ENCODE measurements around the gene RPS3.

RPS3 gene

DNA sequence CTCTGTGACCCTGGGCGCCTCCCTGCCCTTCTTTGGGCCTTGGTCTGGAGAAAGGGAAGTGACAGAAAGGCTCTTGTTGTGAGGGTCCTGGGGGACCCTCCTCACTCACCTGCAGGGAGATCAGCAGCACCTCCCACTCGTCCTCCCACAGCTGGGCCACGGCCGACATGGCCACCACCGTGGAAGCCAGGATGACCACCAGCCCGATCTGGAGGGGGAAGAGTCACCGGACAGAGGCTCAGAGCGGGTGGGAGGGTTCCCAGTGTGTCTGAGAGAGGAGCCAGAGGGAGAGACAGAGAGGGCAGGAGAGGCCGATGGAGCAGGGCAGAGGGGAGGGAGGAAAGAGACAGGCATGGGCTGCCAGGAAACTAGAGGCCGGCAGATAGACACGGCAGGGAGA lies 50.5 kb downstream of the RPS3 start:
- no peaks in the 10 kb centered on the region for H3K9me3 ChIP-seq (ENCODE audit: control insufficient read depth, insufficient read depth, low read depth, low read length)
- H3K4me1 ChIP-seq (ENCODE audit: control insufficient read depth, insufficient read depth, low read length) = no peaks in the 10 kb centered on the region
- ChIA-PET CTCF (interaction anchor here (0.6 to 1.4 kb wide), 2 partner anchors 81 to 170 kb away, joined by 4 to 6 read pairs; no protein-coding TSS in a partner anchor), POLR2A (no interaction called here)
- H3K4me3 ChIP-seq (ENCODE audit: low read depth, low read length) = no peak overlapping the region
- no peaks in the 10 kb centered on the region for H3K36me3 ChIP-seq (ENCODE audit: control insufficient read depth in 2 of 2, insufficient read depth in 1 of 2, low read length in 2 of 2)
- H3K27ac ChIP-seq (ENCODE audit: extremely low read depth, low read depth, low read length) = no peak overlapping the region
- TF ChIP-seq ZNF214 (tag by site-specific recombination; IDR thresholded peaks at IDR 0.05; ENCODE audit: borderline replicate concordance) (no peak), RBAK (tag by site-specific recombination; IDR thresholded peaks at IDR 0.05) (no peak), ZNF311 (tag by site-specific recombination; IDR thresholded peaks at IDR 0.05; ENCODE audit: borderline replicate concordance) (no peak), ZNF473 (tag by site-specific recombination; IDR thresholded peaks at IDR 0.05) (no peak), ZFP37 (tag by site-specific recombination; IDR thresholded peaks at IDR 0.05) (no peak), ZNF292 (tag by site-specific recombination; IDR thresholded peaks at IDR 0.05; ENCODE audit: borderline replicate concordance, low read depth) (no peak), ZNF223 (tag by site-specific recombination; IDR thresholded peaks at IDR 0.05) (no peak), ZNF548 (tag by site-specific recombination; IDR thresholded peaks at IDR 0.05) (no peak), ZNF623 (tag by site-specific recombination; IDR thresholded peaks at IDR 0.05) (no peak), SALL2 (tag by site-specific recombination; IDR thresholded peaks at IDR 0.05; ENCODE audit: borderline replicate concordance) (no peak)
- TF ChIP-seq, protein P1, sequence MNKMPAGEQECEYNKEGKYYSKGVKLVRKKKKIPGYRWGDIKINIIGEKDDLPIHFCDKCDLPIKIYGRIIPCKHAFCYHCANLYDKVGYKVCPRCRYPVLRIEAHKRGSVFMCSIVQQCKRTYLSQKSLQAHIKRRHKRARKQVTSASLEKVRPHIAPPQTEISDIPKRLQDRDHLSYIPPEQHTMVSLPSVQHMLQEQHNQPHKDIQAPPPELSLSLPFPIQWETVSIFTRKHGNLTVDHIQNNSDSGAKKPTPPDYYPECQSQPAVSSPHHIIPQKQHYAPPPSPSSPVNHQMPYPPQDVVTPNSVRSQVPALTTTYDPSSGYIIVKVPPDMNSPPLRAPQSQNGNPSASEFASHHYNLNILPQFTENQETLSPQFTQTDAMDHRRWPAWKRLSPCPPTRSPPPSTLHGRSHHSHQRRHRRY (tag by site-specific recombination; IDR thresholded peaks at IDR 0.05) = no peak

DNA sequence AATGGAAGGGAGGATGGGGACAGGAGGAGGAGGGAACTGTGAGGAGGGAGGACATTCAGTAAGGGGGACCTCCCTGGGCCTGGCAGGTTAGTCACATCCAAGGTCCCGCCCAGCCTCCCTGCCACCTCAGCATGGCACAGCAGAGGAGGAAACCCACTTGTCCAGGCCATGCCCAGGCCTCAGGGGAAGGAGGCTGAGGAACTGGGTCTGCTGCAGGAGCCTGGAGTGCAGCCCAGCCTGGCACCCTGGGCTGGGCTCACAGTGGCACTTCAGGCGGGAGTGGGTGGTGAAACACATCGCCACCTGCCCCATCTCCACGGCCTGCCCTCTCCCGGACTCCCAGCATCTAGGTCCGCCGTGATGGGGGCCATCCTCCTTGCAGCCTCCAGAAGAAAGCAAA lies 50.9 kb downstream of the RPS3 start:
- no peaks in the 10 kb centered on the region for H3K36me3 ChIP-seq (ENCODE audit: control insufficient read depth in 2 of 2, insufficient read depth in 1 of 2, low read length in 2 of 2)
- TF ChIP-seq RBAK (tag by site-specific recombination; IDR thresholded peaks at IDR 0.05) = no peak
- TF ChIP-seq ZNF404 (tag by site-specific recombination; IDR thresholded peaks at IDR 0.05) = no peak
- TF ChIP-seq ZNF423 (tag by site-specific recombination; IDR thresholded peaks at IDR 0.05) = no peak
- TF ChIP-seq ZNF558 (tag by site-specific recombination; IDR thresholded peaks at IDR 0.05) = no peak
- CTCF ChIA-PET = interaction anchor here (0.6 to 2.6 kb wide), 5 partner anchors 11 to 91 kb away, joined by 3 to 19 read pairs (median 5); no protein-coding TSS in a partner anchor

DNA sequence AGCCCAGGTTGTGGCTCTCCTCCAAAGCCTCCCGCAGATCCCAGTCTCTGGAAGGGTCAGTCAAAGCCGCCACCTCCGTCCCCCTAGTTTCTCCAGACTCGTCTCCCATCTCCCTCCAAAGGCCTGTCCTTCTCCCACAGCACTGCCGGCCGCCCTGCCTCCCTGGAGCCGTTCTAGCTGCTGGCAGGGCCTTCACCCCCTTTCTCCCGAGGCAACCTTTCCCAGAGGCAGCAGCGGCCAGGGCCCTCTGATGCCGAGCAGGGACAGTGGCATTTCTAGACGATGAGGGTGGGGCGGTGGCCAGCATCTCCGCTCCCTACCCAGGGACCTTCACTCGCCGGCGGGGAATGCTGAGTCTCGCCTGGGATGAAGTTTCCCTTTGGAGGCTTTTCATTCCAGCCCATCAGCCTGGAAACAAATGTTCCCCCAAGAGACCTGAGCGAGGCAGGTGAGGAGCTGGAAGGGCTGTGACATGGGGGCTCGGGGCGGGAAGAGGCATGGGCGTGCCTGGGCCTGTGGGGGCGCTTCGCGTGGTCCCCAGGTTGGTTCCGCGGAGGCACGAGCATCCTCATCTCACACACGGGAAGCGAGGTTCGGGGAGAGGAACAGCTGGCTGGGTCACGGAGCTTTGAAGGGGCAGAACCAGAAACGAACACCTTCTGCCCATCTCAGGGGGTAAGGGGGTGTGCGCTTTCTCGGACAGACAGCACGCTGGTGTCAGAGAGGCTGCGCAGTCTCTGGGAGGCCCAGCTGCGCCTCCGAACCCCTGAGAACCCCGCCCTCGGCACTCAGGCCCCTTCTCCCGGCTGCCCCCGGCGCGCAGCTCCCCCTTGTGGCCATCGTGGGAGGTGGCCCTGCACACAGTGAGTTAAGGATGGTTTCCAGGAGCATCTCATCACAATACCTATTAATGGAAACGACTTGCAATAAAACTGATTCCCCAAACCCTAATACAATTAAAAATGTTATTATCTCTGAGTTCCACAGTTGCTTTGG lies 51.8 kb downstream of the RPS3 start:
- H3K9me3 ChIP-seq (ENCODE audit: control insufficient read depth, insufficient read depth, low read depth, low read length) = no peaks in the 10 kb centered on the region
- ChIA-PET CTCF (interaction anchor here (0.6 to 2.6 kb wide), 24 partner anchors 8 to 1061 kb away, joined by 3 to 19 read pairs (median 4); no protein-coding TSS in a partner anchor), POLR2A (no interaction called here)
- H3K4me1 ChIP-seq (ENCODE audit: control insufficient read depth, insufficient read depth, low read length) = no peaks in the 10 kb centered on the region
- H3K36me3 ChIP-seq (ENCODE audit: control insufficient read depth in 2 of 2, insufficient read depth in 1 of 2, low read length in 2 of 2) = no peaks in the 10 kb centered on the region
- no peak overlapping the region for H3K4me3 ChIP-seq (ENCODE audit: low read depth, low read length)
- no peak overlapping the region for H3K27ac ChIP-seq (ENCODE audit: extremely low read depth, low read depth, low read length)
- TF ChIP-seq ZNF2 (tag by site-specific recombination; IDR thresholded peaks at IDR 0.05) = peak; percentile 98
- no peak for TF ChIP-seq HOXD13 (CRISPR knock-in tag; IDR thresholded peaks at IDR 0.05; ENCODE audit: borderline replicate concordance)
- TF ChIP-seq, protein P2, sequence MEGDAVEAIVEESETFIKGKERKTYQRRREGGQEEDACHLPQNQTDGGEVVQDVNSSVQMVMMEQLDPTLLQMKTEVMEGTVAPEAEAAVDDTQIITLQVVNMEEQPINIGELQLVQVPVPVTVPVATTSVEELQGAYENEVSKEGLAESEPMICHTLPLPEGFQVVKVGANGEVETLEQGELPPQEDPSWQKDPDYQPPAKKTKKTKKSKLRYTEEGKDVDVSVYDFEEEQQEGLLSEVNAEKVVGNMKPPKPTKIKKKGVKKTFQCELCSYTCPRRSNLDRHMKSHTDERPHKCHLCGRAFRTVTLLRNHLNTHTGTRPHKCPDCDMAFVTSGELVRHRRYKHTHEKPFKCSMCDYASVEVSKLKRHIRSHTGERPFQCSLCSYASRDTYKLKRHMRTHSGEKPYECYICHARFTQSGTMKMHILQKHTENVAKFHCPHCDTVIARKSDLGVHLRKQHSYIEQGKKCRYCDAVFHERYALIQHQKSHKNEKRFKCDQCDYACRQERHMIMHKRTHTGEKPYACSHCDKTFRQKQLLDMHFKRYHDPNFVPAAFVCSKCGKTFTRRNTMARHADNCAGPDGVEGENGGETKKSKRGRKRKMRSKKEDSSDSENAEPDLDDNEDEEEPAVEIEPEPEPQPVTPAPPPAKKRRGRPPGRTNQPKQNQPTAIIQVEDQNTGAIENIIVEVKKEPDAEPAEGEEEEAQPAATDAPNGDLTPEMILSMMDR (tag by site-specific recombination; IDR thresholded peaks at IDR 0.05) = peak; percentile 48
- no peak for TF ChIP-seq ZBTB17 (tag by site-specific recombination; IDR thresholded peaks at IDR 0.05)

More for the DNA sequence above, 50.9 kb downstream of the RPS3 start:
- H3K9me3 ChIP-seq (ENCODE audit: control insufficient read depth, insufficient read depth, low read depth, low read length) = no peaks in the 10 kb centered on the region
- no peaks in the 10 kb centered on the region for H3K4me1 ChIP-seq (ENCODE audit: control insufficient read depth, insufficient read depth, low read length)
- POLR2A ChIA-PET = no interaction called here
- H3K27ac ChIP-seq (ENCODE audit: extremely low read depth, low read depth, low read length) = no peak overlapping the region
- no peak overlapping the region for H3K4me3 ChIP-seq (ENCODE audit: low read depth, low read length)

Data from HEK293 (cell line).